DND-41 (cell line): ENCODE results near the gene PHYH.

Experiments
- EZH2 ChIP-seq: IDR thresholded peaks from 3 replicates; pipeline ENCODE4 v1.6.1; 2012; ENCODE audit warnings: borderline replicate concordance, low read depth, mild to moderate bottlenecking, moderate library complexity, low read length, inconsistent platforms; ENCODE audit not compliant: severe bottlenecking
- TF ChIP-seq, protein P1 (sequence below): IDR thresholded peaks from 2 replicates; pipeline ENCODE4 v1.5.1; 2012; ENCODE audit warnings: borderline replicate concordance, low read length, moderate library complexity, mild to moderate bottlenecking; ENCODE audit not compliant: poor library complexity, severe bottlenecking; ENCODE audit errors: extremely low read depth

DNA sequence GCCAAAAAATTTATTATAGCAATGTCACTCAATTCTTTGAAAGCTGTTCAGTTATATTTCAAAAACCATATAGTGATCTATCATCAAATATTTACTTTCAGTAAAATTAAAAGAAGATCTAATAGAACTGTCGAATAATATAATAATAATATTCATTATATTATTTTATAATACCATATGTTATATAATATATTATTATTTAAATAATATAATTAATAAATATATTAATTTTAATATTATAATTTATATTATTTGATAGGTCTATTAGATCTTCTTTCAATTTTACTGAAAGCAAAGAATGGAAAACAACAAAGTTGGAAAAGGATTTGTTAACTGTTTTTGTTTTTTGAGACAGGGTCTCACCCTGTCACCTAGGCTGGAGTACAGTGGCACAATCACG, 43.2 kb downstream of the PHYH start:
- TF ChIP-seq, protein P1, sequence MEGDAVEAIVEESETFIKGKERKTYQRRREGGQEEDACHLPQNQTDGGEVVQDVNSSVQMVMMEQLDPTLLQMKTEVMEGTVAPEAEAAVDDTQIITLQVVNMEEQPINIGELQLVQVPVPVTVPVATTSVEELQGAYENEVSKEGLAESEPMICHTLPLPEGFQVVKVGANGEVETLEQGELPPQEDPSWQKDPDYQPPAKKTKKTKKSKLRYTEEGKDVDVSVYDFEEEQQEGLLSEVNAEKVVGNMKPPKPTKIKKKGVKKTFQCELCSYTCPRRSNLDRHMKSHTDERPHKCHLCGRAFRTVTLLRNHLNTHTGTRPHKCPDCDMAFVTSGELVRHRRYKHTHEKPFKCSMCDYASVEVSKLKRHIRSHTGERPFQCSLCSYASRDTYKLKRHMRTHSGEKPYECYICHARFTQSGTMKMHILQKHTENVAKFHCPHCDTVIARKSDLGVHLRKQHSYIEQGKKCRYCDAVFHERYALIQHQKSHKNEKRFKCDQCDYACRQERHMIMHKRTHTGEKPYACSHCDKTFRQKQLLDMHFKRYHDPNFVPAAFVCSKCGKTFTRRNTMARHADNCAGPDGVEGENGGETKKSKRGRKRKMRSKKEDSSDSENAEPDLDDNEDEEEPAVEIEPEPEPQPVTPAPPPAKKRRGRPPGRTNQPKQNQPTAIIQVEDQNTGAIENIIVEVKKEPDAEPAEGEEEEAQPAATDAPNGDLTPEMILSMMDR, result no peak
- TF ChIP-seq EZH2, result no peak
